OCI-LY1 (cell line): Measurements from ENCODE around the gene NFIA.

Experiments
- EZH2 ChIP-seq: fragments of 200-600 bp; sonication (generic), shearing (Covaris generic); IDR thresholded peaks from 2 replicates; pipeline ENCODE4 v1.8.0; 2017; ENCODE audit warnings: borderline replicate concordance, mixed run types, mild to moderate bottlenecking, antibody characterized with exemption, low read length, moderate library complexity, mixed read lengths
- TF ChIP-seq, protein P1 (sequence below): fragments of 200-600 bp; sonication (generic), shearing (Covaris generic); IDR thresholded peaks from 2 replicates; pipeline ENCODE4 v1.5.1; 2017; ENCODE audit warnings: mild to moderate bottlenecking, antibody characterized with exemption, low read length, moderate library complexity, mixed read lengths

DNA sequence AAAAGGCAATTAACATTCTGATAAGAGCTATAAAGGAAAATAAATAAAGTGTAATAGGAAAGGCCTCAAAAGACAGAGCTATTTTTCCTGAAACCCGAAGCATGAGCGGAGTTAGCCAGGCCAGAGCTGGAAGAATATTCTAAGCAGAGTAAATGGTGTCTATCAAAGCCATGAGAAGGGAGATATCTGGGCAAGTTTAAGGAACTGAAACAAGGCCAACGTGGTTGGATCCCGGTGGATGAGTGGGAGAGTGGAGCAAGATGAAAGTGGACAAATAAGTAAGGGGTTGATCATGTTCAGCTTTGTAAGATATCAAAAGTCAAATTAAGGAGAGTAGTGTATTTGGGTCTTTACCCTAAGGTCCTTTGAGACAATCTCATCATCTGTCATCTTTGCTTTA, 408.6 kb downstream of the NFIA start:
- TF ChIP-seq, protein P1, sequence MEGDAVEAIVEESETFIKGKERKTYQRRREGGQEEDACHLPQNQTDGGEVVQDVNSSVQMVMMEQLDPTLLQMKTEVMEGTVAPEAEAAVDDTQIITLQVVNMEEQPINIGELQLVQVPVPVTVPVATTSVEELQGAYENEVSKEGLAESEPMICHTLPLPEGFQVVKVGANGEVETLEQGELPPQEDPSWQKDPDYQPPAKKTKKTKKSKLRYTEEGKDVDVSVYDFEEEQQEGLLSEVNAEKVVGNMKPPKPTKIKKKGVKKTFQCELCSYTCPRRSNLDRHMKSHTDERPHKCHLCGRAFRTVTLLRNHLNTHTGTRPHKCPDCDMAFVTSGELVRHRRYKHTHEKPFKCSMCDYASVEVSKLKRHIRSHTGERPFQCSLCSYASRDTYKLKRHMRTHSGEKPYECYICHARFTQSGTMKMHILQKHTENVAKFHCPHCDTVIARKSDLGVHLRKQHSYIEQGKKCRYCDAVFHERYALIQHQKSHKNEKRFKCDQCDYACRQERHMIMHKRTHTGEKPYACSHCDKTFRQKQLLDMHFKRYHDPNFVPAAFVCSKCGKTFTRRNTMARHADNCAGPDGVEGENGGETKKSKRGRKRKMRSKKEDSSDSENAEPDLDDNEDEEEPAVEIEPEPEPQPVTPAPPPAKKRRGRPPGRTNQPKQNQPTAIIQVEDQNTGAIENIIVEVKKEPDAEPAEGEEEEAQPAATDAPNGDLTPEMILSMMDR = no peak
- TF ChIP-seq EZH2 = no peak
